Lower lobe of right lung (tissue), 2 donors: ENCODE data around the gene CCDC71L. TPM values are rescaled to one million over a fixed set of nuclear protein-coding genes. Genes with fewer than 3 reads are reported as not detected.

Experiments
- ATAC-seq, 2 donors: fragments of 200-7000 bp; cut with Tn5 transposase; one replicate each; pipeline ENCODE4 v1.9.1; 2020 to 2022; ENCODE audit warnings: mild to moderate bottlenecking in 2 of 2, moderate library complexity in 2 of 2
- DNase-seq: peaks from one replicate; pipeline ENCODE4 v3.0.0-alpha.2; 2020
- H3K27ac ChIP-seq: fragments of 200-600 bp; one replicate; pipeline ENCODE4 v1.8.0; 2022
- H3K27me3 ChIP-seq: fragments of 200-600 bp; one replicate; pipeline ENCODE4 v1.8.0; 2022; ENCODE audit warnings: low read depth
- H3K36me3 ChIP-seq: fragments of 200-600 bp; one replicate; pipeline ENCODE4 v1.8.0; 2022; ENCODE audit warnings: mild to moderate bottlenecking
- H3K4me1 ChIP-seq: fragments of 200-600 bp; one replicate; pipeline ENCODE4 v1.8.0; 2022
- H3K4me3 ChIP-seq: fragments of 200-600 bp; one replicate; pipeline ENCODE4 v1.8.0; 2022; ENCODE audit warnings: mild to moderate bottlenecking
- H3K9me3 ChIP-seq: fragments of 200-600 bp; one replicate; pipeline ENCODE4 v1.8.0; 2022
- CTCF ChIP-seq: fragments of 200-600 bp; IDR thresholded peaks from one replicate; pipeline ENCODE4 v1.8.0; 2022; ENCODE audit warnings: antibody characterized with exemption, mild to moderate bottlenecking
- intact Hi-C: fragments of 100-400 bp; cut with DNase I; formaldehyde crosslinking; loops from one replicate; pipeline ENCODE4 v1.11.0; 2022
- total RNA-seq: library from RNA; stranded (reverse); fragmentation: NEBNext Ultra II Directional; extraction: Animal tissue kit (Norgen Biotek cat#: 25700); gene quantifications from one replicate; pipeline ENCODE4 v1.2.1, GENCODE V29; 2021
- donor health status: DM: no; HTN: yes; CAD: no; lungs with severe emphysema.

CCDC71L gene
- total RNA-seq, 1 donor from 2014 or later: 24.1 TPM

- TF ChIP-seq CTCF: no peak
- intact Hi-C loops: no loop called here
Observed at GRCh38 chr7:106659166-106659962, 1.6 kb downstream of the CCDC71L start.

GRCh38 chr7:106658316-106659165 is 2.4 kb downstream of the CCDC71L start:
- no peak for TF ChIP-seq CTCF
- H3K4me1 ChIP-seq: peaks cover 28% of the 10 kb centered on the region
- no peak overlapping the region for H3K27ac ChIP-seq
- H3K9me3 ChIP-seq: no peaks in the 10 kb centered on the region
- ATAC-seq: no peak
- intact Hi-C loops: no loop called here
- no peak for DNase-seq
- H3K4me3 ChIP-seq: peak overlapping the region; percentile 77
- H3K27me3 ChIP-seq: no peaks in the 10 kb centered on the region
- no peaks in the 10 kb centered on the region for H3K36me3 ChIP-seq

More at GRCh38 chr7:106659166-106659962, 1.6 kb downstream of the CCDC71L start:
- peak overlapping the region; percentile 77 for H3K4me3 ChIP-seq
- H3K27ac ChIP-seq: peak overlapping the region; percentile 97
- no peaks in the 10 kb centered on the region for H3K9me3 ChIP-seq
- H3K36me3 ChIP-seq: no peaks in the 10 kb centered on the region
- ATAC-seq: no peak
- peaks cover 28% of the 10 kb centered on the region for H3K4me1 ChIP-seq
- DNase-seq: no peak
- H3K27me3 ChIP-seq: no peaks in the 10 kb centered on the region

- Histone ChIP-seq H3K4me3 (no peak overlapping the region), H3K27me3 (no peaks in the 10 kb centered on the region), H3K36me3 (no peaks in the 10 kb centered on the region), H3K4me1 (peaks cover 28% of the 10 kb centered on the region), H3K27ac (no peak overlapping the region), H3K9me3 (no peaks in the 10 kb centered on the region)
- intact Hi-C loops: no loop called here
- ATAC-seq (no peak), DNase-seq (no peak)
- TF ChIP-seq CTCF: no peak
Observed at GRCh38 chr7:106657085-106657991, 3.6 kb downstream of the CCDC71L start.

GRCh38 chr7:106655703-106656498 is 5.1 kb downstream of the CCDC71L start:
- no peaks in the 10 kb centered on the region for H3K36me3 ChIP-seq
- no peak overlapping the region for H3K27ac ChIP-seq
- TF ChIP-seq CTCF: no peak
- DNase-seq (no peak), ATAC-seq (no peak)
- peaks cover 28% of the 10 kb centered on the region for H3K4me1 ChIP-seq
- H3K9me3 ChIP-seq: no peaks in the 10 kb centered on the region
- no peak overlapping the region for H3K4me3 ChIP-seq
- no peaks in the 10 kb centered on the region for H3K27me3 ChIP-seq
- intact Hi-C loops: no loop called here
